HG03103 (cell line): ENCODE results near the gene SIM2.

ENCODE experiments used
- ATAC-seq: cut with Tn5 transposase; IDR thresholded peaks from one replicate; pipeline ENCODE4 v1.9.1; 2021; ENCODE audit warnings: low read depth; ENCODE audit not compliant: unreplicated experiment

The SIM2 gene

DNA sequence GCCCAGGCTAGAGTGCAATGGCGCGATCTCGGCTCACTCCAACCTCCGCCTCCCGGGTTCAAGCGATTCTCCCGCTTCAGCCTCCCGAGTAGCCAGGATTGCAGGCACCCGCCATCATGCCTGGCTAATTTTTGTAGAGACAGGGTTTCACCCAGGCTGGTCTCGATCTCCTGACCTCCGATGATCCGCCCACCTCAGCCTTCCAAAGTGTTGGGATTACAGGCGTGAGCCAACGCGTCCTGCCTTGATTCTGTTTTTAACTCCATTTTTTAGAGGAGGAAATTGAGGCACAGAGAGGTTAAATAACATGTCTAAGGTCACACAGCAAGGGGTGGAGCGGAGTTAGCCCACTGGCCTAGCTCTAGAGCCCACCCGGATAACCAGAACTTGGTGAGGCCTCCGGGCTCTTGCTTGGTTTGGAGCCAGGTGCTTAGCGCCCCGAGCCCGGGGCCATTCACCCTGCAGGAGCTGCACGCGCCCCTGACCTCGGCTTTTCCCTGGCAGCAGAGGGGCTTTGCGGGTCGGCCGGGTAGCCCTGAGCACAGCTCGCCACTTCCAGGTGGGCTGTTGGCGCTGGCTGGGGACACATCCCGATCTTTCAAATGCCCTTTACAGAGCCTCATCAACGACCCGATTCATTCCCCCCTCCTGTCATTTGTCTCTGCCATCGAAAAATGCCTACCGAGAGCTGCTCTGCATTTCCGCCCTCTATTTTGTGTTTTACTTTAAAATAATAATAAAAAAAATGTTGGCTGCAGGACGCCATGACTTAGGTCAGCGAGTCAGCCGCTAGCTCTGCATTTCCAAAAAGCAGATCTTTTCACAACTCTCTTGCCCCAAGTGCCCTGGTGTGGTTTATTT is 11.2 kb downstream of the SIM2 start:
- no peak for ATAC-seq

DNA sequence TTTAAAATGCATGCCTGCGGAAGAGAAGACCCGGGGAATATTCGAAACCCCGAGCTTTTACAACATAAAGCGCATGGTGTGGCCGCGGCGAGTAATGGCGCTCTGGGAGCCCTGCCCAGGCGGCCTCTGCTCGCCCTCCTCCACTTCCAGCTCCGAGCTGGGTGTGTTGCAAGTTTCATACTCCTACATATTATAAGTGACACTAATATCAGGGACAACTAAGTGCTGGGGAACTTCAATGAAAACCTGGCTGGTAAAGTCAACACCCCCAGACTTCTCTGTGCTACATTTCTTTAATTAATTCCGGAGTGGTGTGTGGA is 11.8 kb downstream of the SIM2 start:
- ATAC-seq = no peak

DNA sequence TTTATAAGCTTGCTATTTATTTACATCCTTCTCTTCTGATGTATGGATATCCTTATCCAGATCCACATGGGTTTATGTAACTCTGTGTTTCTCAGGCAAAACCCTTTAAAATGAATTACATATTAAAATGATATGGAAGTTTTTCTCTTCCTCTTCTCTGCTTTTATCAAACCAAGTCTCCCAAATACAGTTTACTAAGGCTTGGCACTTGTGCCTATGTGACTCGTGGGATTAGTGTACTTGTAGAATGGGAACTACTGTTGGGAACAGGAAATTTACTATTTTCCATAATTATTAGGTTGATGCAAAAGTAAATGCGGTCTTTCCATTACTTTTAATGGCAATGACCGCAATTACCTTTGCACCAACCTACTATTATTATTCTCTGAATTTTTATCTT is 14.8 kb downstream of the SIM2 start:
- ATAC-seq = no peak

DNA sequence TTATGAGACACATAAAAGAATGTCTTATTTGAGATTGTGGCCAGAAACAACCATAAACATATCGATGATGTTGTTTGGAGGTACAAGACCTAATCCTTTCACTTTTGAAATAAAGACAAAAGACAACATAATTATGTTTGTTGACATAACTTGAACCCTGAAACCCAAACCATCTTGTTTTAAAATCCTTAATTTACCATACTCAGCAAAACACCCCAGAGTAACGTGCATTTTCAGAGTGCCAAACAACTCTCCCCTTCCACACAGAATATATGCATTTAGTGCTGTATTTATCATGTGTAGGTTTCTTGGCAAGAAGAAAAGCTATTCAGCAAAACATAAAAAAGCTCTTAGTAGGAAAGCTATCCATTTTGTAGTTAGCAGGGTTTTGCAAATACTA is 17.5 kb downstream of the SIM2 start:
- no peak for ATAC-seq

DNA sequence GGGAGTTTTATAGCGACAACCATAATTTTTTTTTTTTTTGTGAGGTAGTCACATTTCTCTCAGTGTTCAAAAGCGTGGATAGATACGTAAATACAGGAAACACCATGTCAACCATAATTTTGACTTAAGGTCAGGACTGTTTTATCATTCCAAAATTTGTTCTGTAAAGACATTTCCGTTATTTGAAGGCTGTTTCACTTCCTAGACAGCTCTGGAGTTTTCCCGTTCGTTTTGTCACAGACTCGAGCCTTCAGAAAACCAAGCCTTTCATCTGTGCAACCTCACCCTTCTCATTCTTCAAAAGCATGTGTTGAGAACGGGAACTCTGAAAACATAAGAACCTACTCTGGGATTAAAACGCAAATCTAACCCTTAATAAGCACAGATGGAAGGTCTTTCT is 17.9 kb downstream of the SIM2 start:
- no peak for ATAC-seq

DNA sequence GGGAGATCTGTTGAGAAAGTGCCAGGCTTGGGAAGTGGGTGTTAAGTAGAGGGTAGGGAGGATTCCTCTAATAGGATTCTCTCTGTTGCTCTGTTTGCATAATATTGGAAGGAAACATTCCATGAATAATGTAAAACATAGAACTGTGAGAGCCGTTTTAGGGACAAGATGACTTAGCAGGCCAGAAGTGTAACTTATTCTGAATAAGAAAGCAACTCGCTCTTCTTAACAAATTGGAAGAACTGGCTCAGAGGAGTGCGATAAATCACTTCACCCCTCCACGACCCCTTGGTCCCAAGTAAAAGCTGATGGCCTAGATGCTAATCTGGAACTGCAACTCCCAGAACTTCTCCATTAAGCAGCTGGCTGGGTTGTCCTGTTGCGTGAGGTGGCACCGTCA is 19.1 kb downstream of the SIM2 start:
- ATAC-seq = no peak

DNA sequence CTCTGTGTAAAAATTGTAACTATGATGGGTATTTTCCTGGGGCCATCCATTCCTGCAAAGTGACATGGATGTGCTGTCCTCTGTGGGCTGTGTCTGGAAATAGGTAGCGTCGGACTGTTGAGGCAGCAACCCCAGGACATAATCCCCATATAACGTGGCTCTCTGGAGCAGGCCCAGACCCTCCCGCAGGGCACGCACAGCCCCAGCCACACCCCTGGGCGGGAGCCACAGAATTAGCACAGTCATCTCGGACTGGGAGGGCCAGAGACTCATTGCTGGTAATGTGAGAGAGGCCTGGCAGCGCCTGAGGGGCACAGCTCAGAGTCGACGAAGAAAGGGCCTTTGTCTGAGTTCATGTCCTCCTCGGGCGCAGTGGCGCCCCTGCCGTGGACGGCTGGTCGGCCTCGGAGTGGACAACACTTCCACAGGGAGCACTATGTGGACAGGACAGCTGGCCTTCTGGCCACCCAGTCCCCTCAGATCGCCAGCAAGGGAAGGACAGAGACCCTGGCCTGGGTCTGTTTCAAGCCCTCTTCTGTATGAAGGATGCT is 20.1 kb downstream of the SIM2 start:
- ATAC-seq = no peak

DNA sequence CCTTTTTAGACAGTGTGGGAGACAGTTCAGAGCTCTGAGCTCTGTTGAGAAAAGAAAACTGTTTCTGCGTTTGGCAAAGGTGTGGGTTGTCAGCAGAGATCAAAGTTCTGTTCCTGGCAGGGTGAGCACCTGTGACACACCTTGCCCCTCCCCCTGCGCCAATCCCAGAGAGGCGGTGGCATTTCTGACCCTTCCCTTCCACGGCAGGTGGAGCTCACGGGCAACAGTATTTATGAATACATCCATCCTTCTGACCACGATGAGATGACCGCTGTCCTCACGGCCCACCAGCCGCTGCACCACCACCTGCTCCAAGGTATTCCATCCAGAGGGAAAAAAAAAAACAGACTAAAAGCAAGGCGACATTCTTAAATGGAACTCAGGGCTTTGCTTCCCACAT is 20.7 kb downstream of the SIM2 start:
- no peak for ATAC-seq

DNA sequence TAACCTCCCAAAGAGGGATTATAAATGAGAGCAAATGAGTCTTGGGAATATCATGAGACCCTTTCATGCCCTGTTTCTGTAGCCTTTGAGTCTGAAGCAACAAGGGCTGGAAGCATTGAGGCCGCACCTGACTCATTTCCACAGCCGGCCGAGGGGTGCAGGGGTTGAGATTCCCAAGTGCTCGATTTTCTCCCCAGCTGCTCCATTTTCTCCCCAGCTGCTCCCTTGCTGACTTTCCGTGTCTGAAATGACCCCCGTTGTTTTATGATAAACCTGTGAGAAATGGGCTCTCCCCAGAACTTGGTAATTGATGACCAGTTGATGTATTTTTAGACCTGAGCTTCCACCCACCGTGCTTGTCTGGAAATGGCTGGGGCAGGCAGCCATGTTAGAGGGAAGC is 22.9 kb downstream of the SIM2 start:
- ATAC-seq = no peak

DNA sequence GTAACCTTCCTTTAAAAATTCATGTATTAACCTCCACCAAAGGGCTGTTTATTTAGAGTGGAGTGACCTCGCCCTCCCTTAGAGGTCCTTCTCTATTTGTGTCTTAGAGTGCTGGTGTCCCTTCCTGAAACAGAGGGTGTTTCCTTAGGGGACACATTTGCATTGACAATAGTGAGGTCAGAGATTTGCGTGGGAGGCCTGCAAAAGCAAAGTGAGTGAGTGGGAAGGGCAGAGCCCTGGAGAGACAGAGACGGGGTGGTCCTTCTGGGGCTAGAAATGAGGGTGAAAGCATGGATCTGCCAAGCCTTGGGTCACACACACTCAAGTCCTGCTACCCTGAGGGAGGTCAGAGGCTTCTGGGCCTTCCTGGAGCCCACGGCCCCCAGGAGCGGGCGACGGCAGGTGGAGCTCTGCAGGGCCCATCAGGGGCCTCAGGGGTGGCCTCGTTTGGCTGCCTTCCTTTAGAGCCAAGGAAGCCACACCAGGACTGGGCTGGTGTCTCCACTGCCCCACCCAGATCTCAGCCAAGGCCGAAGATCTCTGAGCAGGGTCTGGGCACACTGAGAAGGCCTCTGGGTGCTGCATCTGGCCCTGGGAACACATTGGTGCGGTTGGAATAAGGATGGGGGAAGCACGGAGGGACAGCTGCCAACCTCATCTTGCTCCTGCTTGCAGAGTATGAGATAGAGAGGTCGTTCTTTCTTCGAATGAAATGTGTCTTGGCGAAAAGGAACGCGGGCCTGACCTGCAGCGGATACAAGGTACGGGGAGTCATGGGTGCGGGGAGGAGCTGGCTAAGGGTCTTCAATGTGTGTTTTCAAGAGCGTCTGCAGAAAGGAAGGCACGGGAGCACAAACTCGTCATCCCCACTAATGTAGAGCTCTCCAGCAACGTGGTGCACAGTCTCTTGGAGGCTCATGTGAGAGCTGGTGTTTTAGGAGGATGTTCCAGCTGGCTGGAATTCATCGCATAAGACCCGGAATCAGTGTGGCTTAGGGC is 23.8 kb downstream of the SIM2 start:
- no peak for ATAC-seq

DNA sequence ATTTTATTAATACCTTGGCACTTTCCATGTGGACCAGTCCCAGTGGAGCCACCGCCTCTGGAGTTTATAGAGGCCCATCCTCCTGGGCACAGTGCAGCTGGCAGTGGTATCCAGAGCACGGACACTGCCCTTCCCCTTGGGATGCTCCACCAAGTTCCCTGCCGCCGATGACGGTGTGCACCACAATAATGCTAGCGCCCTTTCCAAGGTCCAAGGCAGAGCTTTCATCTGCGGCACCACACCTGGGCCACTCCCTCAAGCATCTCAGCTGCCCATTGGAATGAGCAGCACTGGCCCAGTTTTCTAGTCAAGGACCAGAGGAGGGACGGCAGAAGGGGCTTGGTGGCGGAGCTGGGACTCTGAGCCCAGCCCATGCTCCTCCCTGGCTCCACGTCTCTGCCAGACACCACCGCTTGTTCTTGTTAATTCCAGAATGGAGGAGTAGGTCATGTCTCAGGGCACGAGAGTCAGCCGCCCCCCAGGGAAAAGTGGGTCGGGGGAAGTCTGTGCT is 24.5 kb downstream of the SIM2 start:
- ATAC-seq = no peak

DNA sequence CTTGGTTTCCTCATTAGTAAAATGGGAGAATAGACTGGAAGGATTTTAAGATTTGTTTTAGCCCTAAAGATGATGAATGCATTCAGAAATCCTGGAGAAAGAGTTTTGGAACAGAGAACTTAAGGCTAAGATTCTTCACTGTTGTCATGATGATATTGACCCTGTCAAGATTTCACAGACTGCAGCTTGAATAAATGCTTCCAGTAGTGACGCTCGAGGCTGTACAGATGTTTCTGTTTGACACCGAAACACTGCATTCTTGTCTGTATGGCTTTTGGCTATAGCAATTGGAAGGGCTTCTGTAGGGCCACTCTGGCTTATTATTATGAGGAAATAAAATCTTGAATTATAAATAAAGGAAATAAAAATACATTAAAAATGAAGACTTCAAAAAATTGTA is 25.7 kb downstream of the SIM2 start:
- ATAC-seq = no peak

DNA sequence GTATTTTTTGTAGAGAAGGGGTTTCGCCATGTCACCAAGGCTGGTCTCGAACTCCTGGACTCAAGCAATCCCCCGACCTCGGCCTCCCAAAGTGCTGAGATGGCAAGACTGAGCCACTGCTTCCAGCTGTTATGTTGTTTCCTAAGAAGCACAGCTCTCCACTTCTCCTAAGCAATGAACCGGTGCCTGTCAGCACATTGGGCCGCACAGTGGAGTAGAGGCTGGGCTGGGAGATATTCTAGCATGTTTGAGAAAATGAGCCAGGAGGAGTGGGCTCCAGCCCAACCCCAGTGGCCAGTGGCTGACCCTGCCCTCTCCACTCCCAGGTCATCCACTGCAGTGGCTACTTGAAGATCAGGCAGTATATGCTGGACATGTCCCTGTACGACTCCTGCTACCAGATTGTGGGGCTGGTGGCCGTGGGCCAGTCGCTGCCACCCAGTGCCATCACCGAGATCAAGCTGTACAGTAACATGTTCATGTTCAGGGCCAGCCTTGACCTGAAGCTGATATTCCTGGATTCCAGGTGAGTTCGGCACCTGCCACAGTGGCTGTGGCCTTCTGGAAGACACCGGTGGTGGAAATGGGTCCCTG is 27.0 kb downstream of the SIM2 start:
- no peak for ATAC-seq

DNA sequence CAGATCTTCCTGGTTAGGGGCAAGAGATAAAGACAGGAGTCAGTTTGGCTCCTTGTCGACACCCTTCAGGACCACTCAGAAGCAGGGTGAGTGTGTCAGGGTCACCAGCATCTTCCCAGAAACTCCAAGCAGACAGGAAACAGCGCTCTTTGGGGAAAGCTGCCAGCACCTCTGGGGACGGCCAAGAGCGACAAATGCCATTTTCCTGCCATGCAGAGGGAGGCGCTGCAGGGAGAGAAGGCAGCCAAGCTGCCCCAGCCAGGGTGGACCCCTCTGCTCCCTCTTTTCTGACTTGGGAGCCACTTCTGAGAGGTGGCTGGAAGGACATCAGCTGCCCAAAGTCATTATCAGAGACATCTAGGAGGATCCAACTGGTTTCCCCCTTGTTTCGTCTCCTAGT is 29.0 kb downstream of the SIM2 start:
- ATAC-seq = no peak

DNA sequence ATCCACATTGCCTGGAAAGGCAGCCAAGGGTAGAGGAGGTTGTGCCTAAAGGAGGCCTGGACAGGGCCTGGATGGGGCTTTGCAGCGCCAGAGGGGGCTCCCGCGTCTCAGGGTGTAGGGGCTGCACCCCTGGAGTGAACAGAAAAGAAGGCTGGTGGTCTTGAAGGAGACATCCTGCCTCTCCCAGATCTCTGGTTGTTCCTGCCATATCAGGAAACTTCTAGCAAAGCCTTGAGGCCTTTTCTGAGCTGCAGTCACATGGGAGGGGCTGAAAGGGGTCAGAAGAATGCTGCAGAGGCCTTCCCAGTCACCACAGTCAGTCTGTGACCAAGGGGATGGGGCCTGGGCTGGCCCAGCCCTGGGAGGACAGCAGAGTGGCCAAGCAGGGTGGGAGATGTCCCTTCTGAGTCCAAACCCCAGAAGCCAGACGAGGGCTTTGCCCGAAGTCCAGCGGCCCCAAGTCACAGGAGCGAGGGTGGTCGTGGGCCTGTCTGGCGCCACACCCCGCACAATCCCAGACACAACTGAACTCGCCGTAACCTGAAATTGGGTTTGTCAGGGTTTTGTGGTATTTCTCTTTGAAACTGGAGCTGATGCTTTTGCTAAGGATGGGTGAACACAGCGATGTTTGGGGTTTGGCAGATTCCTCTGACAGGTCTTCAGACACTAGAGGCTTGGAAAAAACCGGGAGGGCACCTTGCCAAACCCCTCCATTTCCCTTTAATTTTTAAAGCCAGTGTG is 29.6 kb downstream of the SIM2 start:
- ATAC-seq = no peak

DNA sequence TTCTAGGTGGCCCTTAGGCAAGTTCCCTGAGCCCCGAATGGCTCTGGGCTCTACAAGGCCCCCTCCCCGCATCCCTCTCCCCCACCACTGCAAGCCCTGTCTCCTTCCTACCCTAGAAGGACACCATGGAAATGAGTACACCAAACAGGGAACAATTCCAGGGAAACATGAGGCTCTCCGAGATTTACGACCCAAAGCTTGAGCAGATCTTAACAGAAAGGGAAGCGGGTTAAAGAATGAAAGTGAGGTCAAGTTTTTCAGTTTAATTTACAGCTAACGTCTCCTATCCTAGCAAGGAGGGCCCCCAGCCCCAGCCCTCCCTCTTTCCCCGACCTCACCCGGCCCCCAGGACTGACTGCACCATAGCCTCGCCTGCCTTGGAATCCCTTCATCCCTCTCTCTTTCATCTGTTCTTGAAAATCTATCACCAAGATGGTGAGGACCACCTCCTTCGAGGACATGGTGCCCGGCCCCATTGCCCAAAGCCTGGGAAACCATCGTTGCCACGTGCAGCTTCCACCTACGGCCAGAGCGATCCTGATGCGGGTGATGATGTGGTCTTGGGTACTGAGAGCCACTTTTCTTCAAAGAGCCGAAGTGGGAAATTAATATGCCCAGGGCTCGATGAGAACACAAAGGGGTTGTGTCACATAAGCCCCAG is 30.5 kb downstream of the SIM2 start:
- no peak for ATAC-seq

DNA sequence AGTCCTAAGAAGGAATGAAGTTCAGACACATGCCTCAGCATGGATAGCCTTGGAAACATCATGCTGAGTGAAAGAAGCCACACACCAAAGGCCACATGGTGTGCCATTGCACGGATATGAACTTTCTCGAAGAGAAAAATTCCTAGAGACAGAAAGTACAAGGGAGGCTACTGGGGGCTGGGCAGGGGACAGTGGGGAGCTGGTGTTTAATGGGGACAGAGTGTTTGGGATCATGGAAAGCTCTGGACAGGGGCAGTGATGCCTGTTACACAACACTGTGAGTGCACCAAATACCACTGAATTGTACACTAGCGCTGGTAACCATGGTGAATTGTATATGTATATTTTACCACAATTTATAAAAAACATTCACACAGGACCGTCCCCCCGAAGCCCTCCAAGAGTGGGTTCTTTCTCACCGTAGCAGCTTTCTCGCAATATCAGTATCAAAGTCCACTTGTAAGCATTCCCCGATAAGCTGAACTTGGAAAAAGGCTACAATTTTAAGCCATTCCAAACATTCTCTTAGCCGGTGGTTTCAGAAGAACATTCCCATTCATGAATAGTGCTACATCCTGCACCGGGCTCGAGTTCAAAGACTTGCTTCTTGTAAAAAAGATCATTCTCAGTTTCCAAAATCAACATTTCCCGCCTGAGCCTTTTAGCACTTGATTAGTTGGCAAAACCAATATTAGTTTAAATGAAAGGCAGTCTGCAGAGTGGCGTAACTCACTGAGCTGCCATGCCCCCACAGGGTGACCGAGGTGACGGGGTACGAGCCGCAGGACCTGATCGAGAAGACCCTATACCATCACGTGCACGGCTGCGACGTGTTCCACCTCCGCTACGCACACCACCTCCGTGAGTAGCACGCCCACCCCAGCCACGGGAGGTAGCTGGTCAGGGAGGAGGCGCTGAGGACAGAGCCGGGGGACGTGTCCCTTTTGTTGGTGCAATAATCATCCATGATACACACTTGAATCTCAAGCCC is 31.7 kb downstream of the SIM2 start:
- no peak for ATAC-seq

DNA sequence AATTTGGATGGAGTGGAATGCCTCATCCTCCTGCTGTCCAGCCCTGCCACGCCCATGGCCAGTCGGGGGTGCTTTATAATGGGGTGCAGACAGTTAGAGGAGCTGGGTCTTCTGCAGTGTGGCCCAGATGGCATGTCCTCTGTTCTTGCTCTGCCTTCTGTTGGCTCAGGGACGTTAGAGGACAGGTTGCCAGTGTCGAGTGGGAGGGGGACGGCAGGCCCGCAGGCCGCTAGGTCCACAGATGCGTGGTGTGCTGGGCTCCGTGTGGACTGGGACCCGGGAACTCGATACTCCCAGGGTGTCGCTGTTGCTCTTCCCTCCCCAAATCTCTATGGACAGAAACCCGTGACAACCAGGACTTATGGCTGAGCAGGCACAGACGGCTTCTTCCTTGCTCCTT is 33.3 kb downstream of the SIM2 start:
- no peak for ATAC-seq
